ENCODE results near the gene ATP8B3.

ATP8B3 gene

GRCh38 chr19:1830978-1831377, 18.9 kb upstream of the ATP8B3 start:
- DNase-seq: no peak

GRCh38 chr19:1830568-1830967, 18.5 kb upstream of the ATP8B3 start:
- no peak for DNase-seq

GRCh38 chr19:1829958-1830357, 17.9 kb upstream of the ATP8B3 start:
- no peak for DNase-seq

- DNase-seq: no peak
Measured at GRCh38 chr19:1828279-1829238, 16.5 kb upstream of the ATP8B3 start.

GRCh38 chr19:1827566-1828278, 15.6 kb upstream of the ATP8B3 start:
- DNase-seq: no peak

GRCh38 chr19:1826557-1827521, 14.8 kb upstream of the ATP8B3 start:
- DNase-seq: no peak

- DNase-seq: peak; percentile 84
Measured at GRCh38 chr19:1825909-1826556, 14.0 kb upstream of the ATP8B3 start.

GRCh38 chr19:1824252-1824622, 12.2 kb upstream of the ATP8B3 start:
- DNase-seq: no peak

GRCh38 chr19:1823539-1824251, 11.6 kb upstream of the ATP8B3 start:
- DNase-seq: peak; percentile 44

GRCh38 chr19:1823020-1823419, 10.9 kb upstream of the ATP8B3 start:
- no peak for DNase-seq

- DNase-seq: no peak
Measured at GRCh38 chr19:1822210-1822609, 10.1 kb upstream of the ATP8B3 start.

- no peak for DNase-seq
Measured at GRCh38 chr19:1819341-1820255, 7.5 kb upstream of the ATP8B3 start.

- no peak for DNase-seq
Measured at GRCh38 chr19:1818549-1819195, 6.6 kb upstream of the ATP8B3 start.

GRCh38 chr19:1817553-1818179, 5.6 kb upstream of the ATP8B3 start:
- no peak for DNase-seq

- DNase-seq: no peak
Measured at GRCh38 chr19:1816530-1817298, 4.6 kb upstream of the ATP8B3 start.

GRCh38 chr19:1815605-1816529, 3.8 kb upstream of the ATP8B3 start:
- no peak for DNase-seq

GRCh38 chr19:1814833-1815604, 2.9 kb upstream of the ATP8B3 start:
- no peak for DNase-seq
